HG03457 (cell line): ENCODE data around the gene PSTK.

Source experiments
- ATAC-seq: cut with Tn5 transposase; IDR thresholded peaks from one replicate; pipeline ENCODE4 v1.9.1; 2021; ENCODE audit warnings: moderate number of reproducible peaks; ENCODE audit not compliant: unreplicated experiment

The PSTK gene

DNA sequence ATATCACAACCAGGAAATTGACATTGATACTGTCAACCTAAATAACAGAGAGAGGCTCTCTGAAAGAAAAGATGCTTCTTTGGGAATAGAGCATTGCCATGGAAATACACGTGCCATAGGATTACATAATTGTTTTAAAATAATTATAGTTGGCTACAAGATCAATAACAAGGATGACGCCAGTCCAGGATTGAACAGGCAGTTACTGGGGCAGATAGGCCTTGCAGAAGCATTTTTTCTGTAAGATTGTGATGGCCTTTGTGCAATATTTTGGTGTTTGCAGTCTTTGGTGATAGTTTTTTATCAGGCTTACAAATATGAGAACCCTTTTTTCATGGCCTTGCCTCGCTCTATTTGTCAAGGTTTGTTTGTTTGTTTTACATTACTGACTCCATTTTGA is 39.1 kb downstream of the PSTK start:
- no peak for ATAC-seq

DNA sequence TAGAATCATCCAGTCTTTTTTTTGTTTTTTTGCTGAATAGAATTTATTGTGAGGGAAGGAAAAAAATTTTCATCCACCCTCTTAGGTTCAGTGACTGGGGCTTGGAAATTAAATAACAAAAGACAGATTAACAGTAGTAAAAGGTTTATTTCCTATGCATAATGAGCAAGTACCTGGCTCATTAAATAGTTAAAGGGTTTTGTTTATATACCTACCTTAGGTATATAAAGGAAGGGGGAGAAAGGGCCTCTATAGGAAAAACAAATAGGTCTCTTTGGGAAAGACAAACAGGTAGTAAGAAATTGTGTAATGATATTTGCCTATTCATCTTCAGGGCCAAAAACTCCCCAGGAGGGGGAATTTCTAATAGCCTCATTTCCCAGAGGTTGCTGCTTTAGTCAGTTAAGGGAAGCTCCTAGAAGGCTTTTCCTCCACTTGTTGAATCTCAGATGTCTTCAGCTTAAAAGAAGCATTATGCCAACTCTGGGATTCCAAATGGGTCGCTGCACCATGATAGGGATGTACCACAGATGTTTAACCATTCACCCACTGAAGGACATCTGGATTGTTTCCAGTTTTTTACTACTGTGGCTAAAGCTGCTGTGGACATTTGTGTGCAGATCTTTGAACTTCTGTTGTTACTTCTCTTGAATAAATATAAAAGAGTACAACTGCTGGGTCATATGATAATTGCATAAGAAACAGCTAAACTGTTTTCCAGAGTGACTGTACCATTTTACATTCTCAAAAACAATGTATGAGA is 39.9 kb downstream of the PSTK start:
- ATAC-seq: no peak

DNA sequence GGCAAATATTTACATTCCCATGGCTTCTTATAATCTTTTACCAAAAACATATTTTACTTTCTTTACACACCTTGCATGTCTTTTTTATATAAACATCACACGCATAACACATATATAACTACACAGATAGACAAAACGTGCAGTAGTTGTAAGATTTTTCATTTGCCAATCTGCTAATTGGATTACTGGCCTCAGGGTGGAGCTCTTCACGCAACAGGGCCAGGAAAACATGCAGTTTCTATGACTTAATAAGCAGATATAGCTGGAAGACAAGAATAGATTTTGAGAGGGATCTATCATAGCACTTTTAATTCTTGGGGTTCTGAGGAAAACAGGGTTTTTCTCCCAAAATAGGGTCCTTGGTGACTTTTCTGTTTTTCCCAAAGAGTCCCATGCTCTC is 41.3 kb downstream of the PSTK start:
- no peak for ATAC-seq

DNA sequence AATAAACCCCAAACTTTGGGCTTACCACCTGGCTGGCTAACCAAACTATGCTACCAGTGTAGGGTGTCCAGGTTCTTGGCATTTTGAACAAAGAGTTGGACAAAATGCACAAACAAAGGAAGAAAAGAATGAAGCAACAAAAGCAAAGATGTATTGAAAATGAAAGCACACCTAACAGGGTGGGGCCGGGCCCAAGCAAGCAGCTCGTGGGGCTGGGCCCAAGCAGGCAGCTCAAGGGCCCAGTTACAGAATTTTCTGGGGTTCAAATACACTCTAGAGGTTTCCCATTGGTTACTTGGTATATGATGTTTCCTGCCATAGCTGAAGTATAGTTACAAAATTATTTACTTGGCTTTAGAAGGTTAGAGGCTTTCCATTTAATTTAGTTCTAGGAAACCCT is 44.3 kb downstream of the PSTK start:
- no peak for ATAC-seq

DNA sequence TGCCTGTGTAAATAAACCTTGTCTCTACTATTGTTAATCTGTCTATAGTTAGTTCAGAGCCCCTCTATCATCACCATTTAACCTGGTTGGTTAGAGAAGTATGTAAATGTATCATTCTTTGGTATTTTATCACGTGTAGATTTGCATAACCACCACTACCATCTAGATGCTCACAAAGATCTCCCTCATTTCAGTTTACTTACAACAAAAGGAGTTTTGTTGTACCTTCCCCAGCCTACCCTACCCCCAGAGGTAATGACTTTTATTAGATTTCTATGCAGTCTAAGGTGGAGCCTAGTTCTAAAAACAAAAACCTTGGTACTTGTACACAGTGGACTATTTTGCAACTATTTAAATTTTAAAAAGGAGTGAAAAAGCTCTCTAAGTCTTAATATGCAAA is 46.1 kb downstream of the PSTK start:
- ATAC-seq: no peak

DNA sequence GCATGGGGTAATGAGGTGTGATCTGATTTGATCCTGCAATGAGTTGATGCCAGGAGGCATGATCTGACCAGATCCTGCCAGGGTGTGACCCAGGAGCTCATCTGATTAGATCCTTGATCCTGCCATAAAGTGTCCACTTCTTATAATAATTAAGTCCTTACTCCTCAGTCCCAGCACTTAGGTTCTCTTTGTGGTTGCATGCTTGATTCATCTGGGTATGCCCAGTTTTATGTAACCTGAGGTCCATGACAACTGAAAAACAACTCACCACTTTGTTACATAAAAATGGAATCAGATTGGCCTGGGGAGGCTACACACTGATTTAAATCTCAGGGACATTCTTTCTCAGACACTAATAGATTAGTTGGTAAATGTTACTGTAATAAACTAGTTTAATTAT is 47.7 kb downstream of the PSTK start:
- ATAC-seq: no peak

DNA sequence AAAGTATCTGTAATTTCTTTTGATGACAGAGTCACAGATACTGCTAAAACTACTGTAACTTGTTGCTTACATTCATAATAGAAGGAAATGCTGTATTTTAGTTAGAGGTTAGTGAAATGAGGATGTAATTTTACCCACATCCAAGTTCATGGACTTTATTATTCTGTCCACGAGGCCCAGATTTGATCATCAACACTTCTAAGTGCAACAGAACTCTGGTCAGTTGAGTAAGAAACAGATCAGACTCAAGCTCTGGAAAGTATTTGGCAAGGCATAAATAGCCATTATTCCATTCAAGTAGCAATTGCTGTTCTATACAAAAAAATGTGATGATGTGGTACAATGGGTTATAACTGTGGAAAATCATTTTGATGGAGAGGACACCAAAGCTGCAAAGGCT is 50.9 kb downstream of the PSTK start:
- no peak for ATAC-seq

DNA sequence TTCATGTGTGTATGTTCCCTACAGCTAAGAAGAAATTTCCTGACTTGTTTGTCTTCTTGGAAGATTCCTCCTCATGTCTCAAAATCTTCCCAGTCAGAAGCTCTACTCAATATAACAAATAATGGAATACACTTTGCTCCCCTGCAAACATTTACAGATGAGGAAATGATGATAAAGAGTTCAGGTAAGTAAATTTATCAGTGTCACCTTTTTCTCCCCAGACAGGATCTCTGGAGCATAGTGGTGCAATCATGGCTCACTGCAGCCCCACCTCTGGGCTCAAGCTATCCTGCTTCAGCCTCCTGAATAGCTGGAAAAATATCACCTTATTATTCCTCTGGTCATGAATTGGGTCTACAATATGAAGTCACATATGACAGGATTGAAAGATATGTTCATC is 54.1 kb downstream of the PSTK start:
- ATAC-seq: no peak

DNA sequence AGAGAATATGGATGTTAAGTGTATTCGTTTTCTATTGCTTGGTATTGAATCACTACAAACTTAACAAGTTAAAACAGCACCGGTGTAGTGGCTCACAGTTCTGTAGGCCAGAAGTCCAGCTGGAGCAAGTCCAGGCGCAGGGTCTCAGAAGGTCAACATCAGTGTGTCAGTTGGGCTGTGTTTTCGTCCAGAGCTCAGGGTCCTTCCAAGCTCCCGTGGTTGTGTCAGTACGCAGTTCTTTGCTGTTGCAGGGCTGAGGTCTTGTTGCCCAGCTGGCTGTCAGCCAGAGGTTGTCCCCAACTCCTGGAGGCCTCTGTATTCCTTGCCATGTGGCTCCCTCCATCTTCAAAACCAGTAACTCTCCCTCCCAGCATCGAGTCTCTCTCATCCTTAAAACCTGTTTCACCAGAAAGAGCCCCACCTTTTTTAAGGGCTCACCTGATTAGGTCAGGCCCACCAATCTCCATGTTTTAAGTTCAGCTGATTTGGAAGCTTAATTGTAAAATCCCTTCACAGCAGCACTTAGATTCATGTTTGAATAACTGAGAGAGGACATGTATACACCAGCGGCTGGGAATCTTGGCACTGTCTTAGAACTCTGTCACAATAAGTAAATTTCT is 55.4 kb downstream of the PSTK start:
- no peak for ATAC-seq

DNA sequence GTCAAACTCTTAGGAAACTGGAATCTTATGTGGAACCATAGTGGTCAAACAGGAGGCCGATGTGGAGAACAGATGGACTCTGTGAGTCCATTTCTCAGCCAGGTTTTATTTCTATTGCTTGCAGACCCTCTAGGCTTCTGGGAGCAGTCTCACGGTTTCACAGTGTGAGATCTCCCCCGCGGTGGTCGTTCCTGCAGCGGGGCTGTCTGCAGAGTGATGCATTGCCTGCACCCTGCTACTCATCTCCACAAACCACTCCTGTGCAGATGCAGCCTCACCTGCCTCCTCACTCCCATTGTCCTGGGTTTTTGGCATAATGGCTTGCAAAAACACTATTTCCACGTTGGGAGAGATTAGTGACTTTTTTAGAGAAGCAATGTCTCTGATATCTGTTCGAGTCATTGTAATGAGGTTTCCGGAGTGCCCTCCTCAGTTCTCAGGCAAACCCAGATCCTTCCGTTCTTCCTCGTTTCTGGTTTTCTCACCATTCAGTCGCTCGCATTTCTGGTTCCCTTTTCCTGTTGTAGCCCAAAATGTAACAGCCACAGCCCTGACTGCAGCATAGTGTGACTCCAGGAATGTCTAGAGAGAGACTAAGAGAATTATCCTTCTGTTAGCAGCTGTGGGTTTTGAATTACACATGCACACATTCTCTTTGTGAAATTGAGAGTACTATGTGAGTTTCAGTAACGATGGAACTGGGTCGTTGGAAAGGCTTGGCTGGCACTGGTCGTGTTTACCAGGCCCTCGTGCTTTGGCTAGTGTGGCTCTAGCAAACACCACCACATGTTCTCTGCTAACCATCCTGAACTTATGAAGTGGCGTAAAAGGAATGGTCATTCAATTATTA is 58.8 kb downstream of the PSTK start:
- no peak for ATAC-seq

DNA sequence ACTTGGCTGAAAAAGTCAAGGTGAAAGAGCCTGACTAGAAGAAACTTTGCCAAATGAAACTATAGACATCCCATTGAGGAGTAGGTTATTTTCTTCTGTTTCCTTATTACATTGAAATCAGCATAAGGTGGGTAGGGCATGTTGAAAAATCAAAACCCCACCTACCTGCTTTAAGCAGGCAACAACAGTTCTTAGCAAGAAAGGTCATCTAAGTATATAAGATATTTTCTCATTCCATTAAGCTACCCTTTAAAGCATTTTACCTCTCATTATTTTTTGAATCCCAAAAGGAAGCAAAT is 59.4 kb downstream of the PSTK start:
- no peak for ATAC-seq
